Transverse colon (tissue), 4 donors: Measurements from ENCODE around the gene NSMF. TPM values are rescaled to one million over a fixed set of nuclear protein-coding genes. Genes with fewer than 3 reads are reported as not detected.

Experiments
- DNase-seq: peaks from one replicate; pipeline ENCODE4 v3.0.0-alpha.2; 2019
- H3K27ac ChIP-seq, 4 donors: fragments of 200-600 bp; sonication (generic); 2 replicates each; pipeline ENCODE4 v1.5.1; 2016 to 2018; ENCODE audit warnings: inconsistent platforms in 4 of 4
- H3K27me3 ChIP-seq: fragments of 200-600 bp; sonication (generic); 2 replicates; pipeline ENCODE4 v1.5.1; 2017; ENCODE audit warnings: inconsistent platforms
- H3K36me3 ChIP-seq, 4 donors: fragments of 200-600 bp; sonication (generic); 2 replicates each; pipeline ENCODE4 v1.5.1; 2017 to 2019; ENCODE audit warnings: inconsistent platforms in 4 of 4
- H3K4me1 ChIP-seq, 4 donors: fragments of 200-600 bp; sonication (generic); 2 replicates each; pipeline ENCODE4 v1.5.1; 2017 to 2020; ENCODE audit warnings: inconsistent platforms in 4 of 4
- H3K4me3 ChIP-seq, 4 donors: fragments of 200-600 bp; sonication (generic); 1 replicate in 1 of 4; 2 replicates in 3 of 4; pipeline versions ENCODE4 v1.5.1 to v1.6.1; 2017 to 2019; ENCODE audit warnings: inconsistent platforms in 4 of 4
- H3K9me3 ChIP-seq, 2 donors: fragments of 200-600 bp; sonication (generic); 2 replicates each; pipeline ENCODE4 v1.5.1; 2017 to 2019; ENCODE audit warnings: inconsistent platforms in 2 of 2
- CTCF ChIP-seq, 5 experiments: fragments of 200-600 bp in 3 of 5; fragments of 450-650 bp in 2 of 5; sonication (generic) in 3 of 5; IDR thresholded peaks; 1 replicate in 2 of 5; 2 replicates in 3 of 5; pipeline ENCODE4 v1.5.1; 2016 to 2017; ENCODE audit warnings: antibody characterized with exemption in 5 of 5, inconsistent platforms in 3 of 5, mild to moderate bottlenecking in 2 of 5, moderate library complexity in 1 of 5
- EP300 ChIP-seq: sonication (generic); formaldehyde crosslinking; IDR thresholded peaks from one replicate; pipeline ENCODE4 v1.6.1; 2017; ENCODE audit warnings: antibody characterized with exemption, low read depth
- POLR2A ChIP-seq: fragments of 450-650 bp; IDR thresholded peaks from one replicate; pipeline ENCODE4 v1.6.1; 2016; ENCODE audit warnings: antibody characterized with exemption, mild to moderate bottlenecking, moderate library complexity
- POLR2AphosphoS5 ChIP-seq, 3 donors: sonication (generic); formaldehyde crosslinking; IDR thresholded peaks; one replicate each; pipeline ENCODE4 v1.6.1; 2016; ENCODE audit warnings: antibody characterized with exemption in 3 of 3
- WGBS, 2 donors: methylation state at CpG; one replicate each; pipeline ENCODE4 v1.1.5; 2018; ENCODE audit warnings: low coverage in 1 of 2; 5-methylcytosine and 5-hydroxymethylcytosine counted together
- in situ Hi-C, 4 donors: fragments of 200-750 bp; cut with MboI; loops; one replicate each; pipeline versions ENCODE4 v1.15.0 to v1.15.1; 2017; ENCODE audit warnings: low sequenced_read_pairs in 3 of 4, low pct_ligation_motif_present in 1 of 4, low pct_unique_long_range_greater_than_20kb in 1 of 4
- intact Hi-C: fragments of 100-400 bp; cut with DNase I; formaldehyde crosslinking; loops from one replicate; pipeline ENCODE4 v1.15.1; 2023; ENCODE audit warnings: low total_unique reads
- total RNA-seq, 4 donors: library from RNA; depleted of rRNA; stranded (reverse); fragments of >200 nt; gene quantifications; one replicate each; pipeline ENCODE4 v1.1.0, GENCODE V29; 2016

NSMF gene
- total RNA-seq, 4 donors from 2014 or later = 44.6 to 130 (median 55.2) TPM

GRCh38 chr9:137493364-137494103 lies 34.4 kb upstream of the NSMF start:
- intact Hi-C loops = no loop called here
- Histone ChIP-seq H3K27ac (peak overlapping the region; percentile 48 to 63 (median 56)), H3K4me1 (peaks cover 0 to 10% (median 9%) of the 10 kb centered on the region in 4 donors), H3K27me3 (no peaks in the 10 kb centered on the region), H3K4me3 (no peak overlapping the region), H3K9me3 (no peaks in the 10 kb centered on the region), H3K36me3 (no peaks in the 10 kb centered on the region)
- TF ChIP-seq CTCF (IDR thresholded peaks at IDR 0.05) = no peak
- TF ChIP-seq POLR2A = no peak
- TF ChIP-seq POLR2AphosphoS5 (IDR thresholded peaks at IDR 0.05) = no peak
- in situ Hi-C loops = no loop called here
- 89% methylated on average over 16 of the region's 16 CpGs; no CpG with 5 or more reads in 1 of the 2 donors for WGBS, 2 donors
- DNase-seq = no peak

GRCh38 chr9:137492464-137493363 lies 33.6 kb upstream of the NSMF start:
- intact Hi-C loops = no loop called here
- H3K4me1 ChIP-seq = peaks cover 0 to 17% (median 15%) of the 10 kb centered on the region in 4 donors
- no peaks in the 10 kb centered on the region for H3K27me3 ChIP-seq
- no peaks in the 10 kb centered on the region for H3K9me3 ChIP-seq
- peak; percentile 31 for DNase-seq
- H3K4me3 ChIP-seq = no peak overlapping the region
- in situ Hi-C loops = no loop called here
- TF ChIP-seq POLR2AphosphoS5 (IDR thresholded peaks at IDR 0.05) (no peak), EP300 (no peak), CTCF (IDR thresholded peaks at IDR 0.05) (no peak), POLR2A (no peak)
- peak overlapping the region in 2 of 4 donors; percentile 55 to 56 for H3K27ac ChIP-seq
- WGBS, 2 donors = 90% methylated on average over 9 of the region's 20 CpGs; no CpG with 5 or more reads in 1 of the 2 donors
- H3K36me3 ChIP-seq = no peaks in the 10 kb centered on the region

GRCh38 chr9:137491735-137492432 lies 32.8 kb upstream of the NSMF start:
- Histone ChIP-seq H3K4me3 (no peak overlapping the region), H3K27ac (no peak overlapping the region), H3K4me1 (peaks cover 0 to 22% (median 17%) of the 10 kb centered on the region in 4 donors), H3K27me3 (no peaks in the 10 kb centered on the region), H3K36me3 (no peaks in the 10 kb centered on the region), H3K9me3 (no peaks in the 10 kb centered on the region)
- intact Hi-C loops = no loop called here
- in situ Hi-C loops = no loop called here
- TF ChIP-seq EP300 = no peak
- TF ChIP-seq CTCF (IDR thresholded peaks at IDR 0.05) = no peak
- TF ChIP-seq POLR2A = no peak
- TF ChIP-seq POLR2AphosphoS5 (IDR thresholded peaks at IDR 0.05) = no peak
- WGBS, 2 donors = 92 to 100% methylated on average over 2 to 13 of the region's 13 CpGs
- DNase-seq = no peak
